Caki2 (cell line): ENCODE measurements around the gene GBGT1. TPM values are rescaled to one million over a fixed set of nuclear protein-coding genes. Genes with fewer than 3 reads are reported as not detected.
"Not testable (repeated sequence)": the region's sequence is repeated elsewhere in the genome, so short reads cannot be mapped to it uniquely, and the experiment has no call there.

Experiments
- DNase-seq: peaks from one replicate; pipeline ENCODE4 v3.0.0-alpha.2; 2015; ENCODE audit warnings: low read depth
- in situ Hi-C: cut with HindIII; loops from 2 replicates; pipeline ENCODE4 v1.10.0; 2016; ENCODE audit warnings: low sequenced_read_pairs, low pct_unique_long_range_greater_than_20kb, mixed read lengths
- total RNA-seq: library from RNA; depleted of rRNA; stranded (reverse); fragments of >200 nt; shearing (Covaris generic); gene quantifications from 2 replicates; pipeline ENCODE4 v1.2.3, GENCODE V29; 2014; ENCODE audit warnings: low replicate concordance; rRNA removed

Gene GBGT1
- not detected in 2 replicates for total RNA-seq

DNA sequence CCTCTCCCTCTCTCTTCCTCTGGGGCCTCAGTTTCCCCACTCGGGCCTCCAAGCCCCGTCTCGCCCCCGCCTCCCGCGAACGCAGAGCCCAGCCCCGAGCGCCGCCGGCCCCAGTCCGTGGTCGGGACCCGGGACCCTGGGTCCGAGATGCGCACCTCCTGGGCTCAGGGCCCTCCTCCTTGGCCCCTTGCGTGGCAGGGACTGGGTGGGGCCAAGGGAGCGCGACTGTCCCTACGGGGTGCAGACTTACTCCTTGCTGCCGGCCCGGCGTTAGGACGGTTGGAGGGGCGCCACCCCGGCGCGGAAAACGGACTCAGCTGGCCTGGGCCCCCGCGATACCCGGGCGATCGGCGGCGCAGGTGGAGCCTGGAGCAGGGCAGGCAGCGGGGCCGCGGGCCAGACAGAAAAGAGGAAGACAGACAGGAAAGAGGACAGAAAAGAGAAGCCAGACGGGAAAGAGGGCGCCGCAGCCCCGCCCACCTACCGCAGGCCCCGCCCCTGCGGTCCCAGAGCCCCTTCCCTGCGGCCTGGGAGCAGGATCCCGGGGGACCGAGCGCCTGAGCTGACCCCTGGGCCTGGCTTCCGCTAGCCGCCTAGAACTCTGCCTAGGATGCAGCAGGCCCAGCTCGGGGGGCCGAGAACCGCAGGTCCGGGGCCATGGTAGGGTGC, at the start of gene GBGT1:
Gene GBGT1 (minus strand): TSS at position 411 of the 669 bp plus-strand sequence. CDS start 1,502 bp downstream, outside the sequence.
- in situ Hi-C loops = no loop called here
- no peak for DNase-seq

DNA sequence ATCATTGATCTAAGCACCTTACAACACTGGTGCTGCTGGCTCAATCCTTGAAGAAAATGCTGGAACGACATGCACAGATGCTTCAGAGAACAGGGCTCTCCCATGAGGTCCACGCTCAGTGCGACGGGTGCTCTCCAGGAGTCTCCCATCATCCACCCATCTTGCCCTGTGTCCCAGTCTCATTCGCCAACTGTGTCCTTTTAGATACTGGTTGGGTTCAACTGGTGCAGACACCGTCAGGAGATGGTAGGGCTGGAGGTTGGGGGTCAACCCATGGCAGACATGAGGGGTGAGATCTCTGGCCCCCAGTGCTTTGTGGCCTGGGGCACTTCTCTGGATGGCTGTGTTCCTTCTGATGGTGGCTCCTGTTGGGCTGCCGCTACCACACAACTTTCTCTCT, 46.9 kb upstream of the GBGT1 start:
- in situ Hi-C loops = no loop called here

DNA sequence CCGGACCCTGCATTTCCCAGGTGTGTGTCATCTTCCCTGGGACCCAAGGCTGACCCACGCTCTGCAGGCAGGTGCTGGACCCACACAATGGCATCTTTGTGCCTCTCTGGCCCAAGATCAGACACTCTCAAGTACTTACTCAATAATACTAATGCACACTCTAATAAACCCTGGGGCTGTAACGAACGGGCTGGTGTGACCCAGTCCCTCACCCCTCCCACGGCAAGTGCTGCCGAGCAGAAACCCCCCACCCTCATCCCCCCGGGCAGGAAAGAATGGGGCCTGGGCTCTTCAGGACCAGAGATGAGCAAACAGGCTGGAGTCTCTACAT, 46.5 kb upstream of the GBGT1 start:
- in situ Hi-C loops = no loop called here
- DNase-seq = no peak

More for the DNA sequence above, 46.9 kb upstream of the GBGT1 start:
- DNase-seq = no peak

DNA sequence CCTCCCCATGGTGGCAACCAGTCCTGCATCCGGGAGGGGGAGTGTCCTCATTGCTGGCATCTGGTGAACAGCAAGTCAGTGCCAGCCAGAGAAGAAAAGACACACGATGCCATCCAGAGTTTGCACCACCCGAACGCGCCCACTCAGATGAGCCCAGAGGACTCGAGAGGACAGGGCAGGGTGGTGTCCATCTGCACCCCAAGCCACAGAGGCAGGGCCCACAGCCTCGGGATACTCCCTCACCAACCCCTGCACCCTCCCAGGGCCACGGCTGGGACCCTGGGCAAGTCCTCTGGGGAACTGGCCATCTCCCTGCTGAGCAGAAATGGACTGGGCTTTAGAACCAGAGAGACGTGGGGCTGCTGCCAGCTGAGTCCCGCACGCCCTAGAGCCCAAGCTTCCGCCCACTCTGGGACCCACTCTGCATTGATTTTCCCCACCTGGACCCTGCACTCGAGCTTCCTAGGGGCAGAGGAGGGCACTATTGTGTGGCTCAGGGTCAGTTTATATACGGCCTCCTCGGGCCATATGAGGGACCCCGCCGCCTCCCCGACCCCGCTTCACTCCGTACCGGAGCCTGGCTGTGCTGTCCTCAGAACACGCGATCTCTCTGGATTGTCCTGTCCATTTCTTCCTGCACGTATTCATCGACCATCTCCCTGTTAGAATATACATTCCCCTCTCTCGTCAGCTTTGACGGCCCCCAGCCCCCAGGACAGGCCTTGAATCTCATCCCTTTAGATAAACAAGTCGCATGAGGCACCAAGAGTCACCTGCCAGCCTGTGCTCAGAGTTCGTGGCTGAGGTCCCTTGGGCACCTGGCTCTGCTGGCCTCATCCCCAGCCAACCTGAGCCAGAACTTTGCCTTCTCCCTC, 45.9 kb upstream of the GBGT1 start:
- in situ Hi-C loops, DNase-seq: not testable (repeated sequence)

DNA sequence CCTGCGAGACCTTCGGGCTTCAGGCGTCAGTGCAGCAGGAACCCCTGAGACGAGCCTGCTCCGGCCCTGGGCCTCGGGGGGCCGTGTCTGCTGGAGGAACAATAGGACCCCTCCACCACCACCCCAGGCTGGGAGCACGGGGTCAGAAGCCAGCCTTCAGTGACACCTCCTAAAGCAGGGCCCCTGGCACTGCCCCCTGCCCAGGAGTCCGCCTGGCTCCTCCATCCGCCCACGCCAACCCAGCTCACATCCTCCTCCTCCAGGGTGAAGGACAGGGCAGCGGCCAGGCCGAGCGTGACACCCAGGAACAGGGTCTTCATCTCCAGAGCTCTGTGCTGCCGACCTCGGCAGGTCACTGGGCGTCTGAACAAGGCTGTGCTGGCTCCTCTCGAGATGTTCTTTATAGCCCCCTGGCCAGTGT, 45.2 kb upstream of the GBGT1 start, which contains the start of gene OBP2B:
Gene OBP2B (minus strand): TSS at position 371 of the 421 bp plus-strand sequence. CDS start 51 bp downstream, at position 320.
- in situ Hi-C loops, DNase-seq: not testable (repeated sequence)

DNA sequence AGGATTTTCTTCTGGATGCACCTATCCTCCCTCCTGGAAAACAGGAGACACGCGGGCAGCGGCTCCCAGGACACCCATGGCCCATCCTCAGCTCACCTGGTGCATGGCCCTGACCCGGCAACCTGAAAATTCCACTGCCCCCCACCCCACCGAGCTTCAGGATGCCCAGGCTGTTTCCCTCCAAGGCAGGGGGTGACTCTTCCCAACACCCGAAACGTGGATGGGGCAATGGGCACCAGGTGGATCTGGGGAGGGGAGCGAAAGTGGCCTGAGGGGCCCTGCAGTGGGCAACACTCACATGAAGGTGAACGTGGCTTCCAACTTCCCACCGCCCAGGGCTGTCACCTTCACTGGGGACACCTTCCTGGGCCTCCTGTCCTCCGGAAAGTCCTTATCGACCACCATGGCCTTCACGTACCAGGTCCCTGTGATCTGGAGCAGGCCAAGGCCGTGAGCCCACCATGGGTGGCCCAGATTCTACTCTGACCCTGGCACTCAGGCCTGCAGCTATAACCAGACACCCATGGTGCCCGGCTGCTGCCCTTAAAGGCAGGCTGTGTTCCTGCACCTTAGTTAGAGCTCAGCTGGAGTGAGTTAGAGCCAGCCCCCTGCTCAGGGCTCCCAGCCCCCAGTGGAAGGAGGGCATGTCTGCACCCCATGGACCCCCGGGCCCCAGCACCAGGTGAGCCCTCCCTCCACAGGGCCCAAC, 44.6 kb upstream of the GBGT1 start:
- in situ Hi-C loops = not testable (repeated sequence)

DNA sequence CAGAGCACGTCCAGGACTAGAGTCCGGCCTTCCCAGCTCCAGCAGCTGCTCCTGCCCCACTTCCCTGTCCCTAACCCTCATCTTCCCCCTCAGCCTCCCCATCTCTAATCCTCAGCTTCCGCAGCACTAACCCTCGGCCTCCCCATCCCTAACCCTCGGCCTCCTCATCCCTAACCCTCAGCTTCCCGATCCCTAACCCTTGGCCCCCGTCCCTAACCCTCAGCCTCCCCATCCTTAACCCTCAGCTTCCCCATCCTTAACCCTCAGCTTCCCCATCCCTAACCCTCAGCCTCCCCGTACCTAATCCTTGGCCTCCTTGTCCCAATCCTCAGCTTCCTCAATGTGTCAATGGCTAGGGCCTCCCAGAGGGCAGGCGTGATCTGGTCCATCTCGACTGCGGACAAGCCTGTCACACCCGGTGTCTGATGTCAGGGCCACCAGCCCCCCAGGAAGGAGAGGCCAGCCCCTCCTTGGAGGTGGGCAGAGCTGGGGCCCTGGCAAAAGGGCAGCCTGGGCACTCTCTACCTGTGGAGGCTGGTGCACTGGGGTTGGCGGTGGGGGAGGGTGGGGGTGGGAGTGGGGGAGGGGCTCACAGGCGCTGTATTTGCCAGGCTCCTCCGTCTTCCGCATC, 43.9 kb upstream of the GBGT1 start:
- DNase-seq = no peak
- in situ Hi-C loops = no loop called here

More for the DNA sequence above, 44.6 kb upstream of the GBGT1 start:
- DNase-seq = not testable (repeated sequence)

DNA sequence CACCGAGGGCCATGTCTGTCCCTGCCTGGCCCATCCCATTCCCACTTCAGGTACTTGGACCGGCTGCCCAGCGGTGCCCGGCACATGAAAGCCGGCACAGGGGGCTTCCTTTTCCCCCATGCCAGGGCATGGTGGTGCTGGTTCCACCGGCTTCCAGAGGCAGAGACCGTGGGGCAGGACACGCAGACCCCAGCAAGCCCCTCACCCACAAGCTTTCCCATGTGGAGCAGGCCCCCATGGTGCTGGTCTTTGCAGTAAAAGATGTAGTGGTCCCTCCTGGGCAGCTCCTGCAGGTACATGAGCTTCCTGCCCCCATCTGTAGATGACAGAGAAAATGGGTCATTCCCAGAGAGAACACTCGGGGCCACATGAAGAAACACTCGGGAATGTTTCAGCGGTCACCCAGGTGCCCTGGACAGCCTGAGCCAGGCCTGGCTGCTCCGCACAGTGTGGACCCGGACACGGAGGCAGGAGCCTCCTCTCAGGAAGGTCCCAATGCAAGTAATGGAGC, 43.4 kb upstream of the GBGT1 start:
- no peak for DNase-seq
- in situ Hi-C loops = no loop called here

DNA sequence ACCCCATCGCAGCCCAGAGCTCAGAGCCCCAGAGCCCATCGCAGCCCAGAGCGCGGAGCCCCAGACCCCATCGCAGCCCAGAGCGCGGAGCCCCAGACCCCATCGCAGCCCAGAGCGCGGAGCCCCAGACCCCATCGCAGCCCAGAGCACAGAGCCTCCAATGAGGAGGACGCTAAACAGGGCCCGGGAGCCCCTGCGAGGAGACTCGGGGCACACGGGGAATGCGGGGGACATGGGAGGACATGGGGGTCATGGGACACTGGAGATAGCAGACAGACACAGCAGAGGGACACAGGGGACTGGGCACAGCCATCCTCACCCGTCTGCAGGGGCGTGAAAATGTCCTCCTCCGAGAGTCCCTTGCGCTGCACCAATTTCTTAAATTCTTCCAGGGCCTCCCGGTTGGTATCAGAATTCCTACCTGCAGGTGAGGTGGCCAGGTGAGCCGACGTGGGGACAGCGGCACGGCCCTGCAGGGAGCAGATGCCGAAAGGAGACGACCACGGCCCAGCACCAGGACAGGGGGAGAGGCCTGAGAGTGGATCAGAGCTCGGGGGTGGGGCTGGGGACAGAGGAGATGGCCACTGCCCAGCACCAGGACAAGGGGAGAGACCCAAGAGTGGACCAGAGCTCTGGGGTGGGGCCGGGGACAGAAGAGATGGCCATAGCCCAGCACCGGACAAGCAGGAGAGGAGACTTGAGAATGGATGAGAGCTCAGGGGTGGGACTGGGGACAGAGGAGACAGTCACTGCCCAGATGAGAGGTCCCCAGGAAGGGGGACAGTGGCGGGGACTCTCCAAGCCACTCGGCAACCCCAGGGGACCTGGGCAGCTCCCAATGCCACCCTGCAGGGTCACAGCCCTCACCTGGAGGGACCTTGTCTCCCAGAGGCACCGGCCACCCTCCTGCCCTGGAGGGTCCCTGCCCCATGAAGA, 42.5 kb upstream of the GBGT1 start:
- in situ Hi-C loops = no loop called here
- no peak for DNase-seq

DNA sequence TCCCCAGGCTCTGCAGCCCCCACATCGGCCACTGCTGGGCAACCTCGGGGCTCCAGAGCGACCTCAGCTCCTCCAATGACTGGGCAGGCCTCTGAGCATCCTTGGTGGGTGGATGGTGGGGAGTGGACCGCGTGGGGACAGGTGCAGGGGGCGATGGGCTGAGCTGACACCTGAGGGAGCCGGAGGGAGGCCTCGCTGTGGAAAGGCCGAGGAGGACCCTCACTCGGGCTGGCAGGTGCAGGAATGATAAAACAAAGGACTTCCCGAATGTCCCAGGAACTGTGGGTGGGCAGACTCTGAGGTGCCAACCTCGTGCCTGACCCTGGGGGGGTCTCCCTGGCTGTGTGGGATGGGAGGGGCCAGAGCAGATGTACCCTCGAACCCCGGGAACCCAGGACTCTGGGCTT, 41.8 kb upstream of the GBGT1 start:
- in situ Hi-C loops = not testable (repeated sequence)

DNA sequence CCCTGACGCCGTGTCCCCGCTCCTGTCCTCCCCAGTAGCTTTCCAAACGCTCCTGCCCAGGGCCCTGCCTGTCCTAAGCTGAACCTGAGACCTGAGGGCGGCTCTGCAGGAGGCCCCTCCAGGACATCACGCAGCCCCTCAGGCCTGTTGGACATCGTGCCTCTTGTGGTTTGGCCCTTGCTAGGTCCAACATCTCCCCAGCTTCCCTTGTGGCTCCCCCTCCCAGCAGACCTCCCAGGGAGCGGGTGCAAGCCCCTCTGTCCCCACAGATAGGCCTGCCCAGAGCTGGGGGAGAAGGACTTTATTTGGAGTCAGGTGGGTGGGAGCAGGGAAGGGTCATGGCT, 41.3 kb upstream of the GBGT1 start:
- no peak for DNase-seq
- in situ Hi-C loops = no loop called here

More for the DNA sequence above, 41.8 kb upstream of the GBGT1 start:
- not testable (repeated sequence) for DNase-seq

DNA sequence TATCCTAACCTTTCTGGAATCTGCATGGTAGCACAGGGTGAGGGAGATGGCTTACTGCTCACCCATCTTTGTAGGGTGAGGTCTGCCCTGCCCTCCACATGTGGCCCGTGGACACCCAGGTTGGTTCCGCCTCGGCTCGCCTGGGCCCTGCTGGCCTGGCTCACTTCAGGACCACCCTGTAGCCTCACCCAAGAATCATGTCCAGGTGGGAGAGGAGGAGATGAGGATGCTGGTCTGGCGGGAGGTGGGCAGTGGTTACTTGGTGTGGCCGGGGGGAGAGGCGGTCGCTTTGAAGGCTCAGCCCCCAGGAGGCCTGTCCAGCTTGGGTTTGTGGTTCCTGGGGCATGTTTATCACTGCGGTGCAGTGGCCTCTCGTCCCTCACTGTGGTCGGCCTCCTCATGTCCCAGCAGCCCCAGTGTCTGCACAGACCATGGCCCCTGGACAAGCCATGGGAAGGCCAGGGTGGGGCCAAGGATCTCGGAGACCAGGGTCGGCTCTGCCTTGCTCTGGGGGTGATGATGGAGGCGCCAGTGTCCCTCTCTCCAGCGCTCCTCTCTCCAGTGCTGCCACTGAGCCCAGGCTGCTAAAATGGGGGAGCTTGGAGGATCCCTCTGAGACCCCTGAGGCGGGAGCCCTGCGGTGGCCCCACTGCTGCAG, 40.8 kb upstream of the GBGT1 start:
- DNase-seq = no peak
- in situ Hi-C loops = no loop called here

DNA sequence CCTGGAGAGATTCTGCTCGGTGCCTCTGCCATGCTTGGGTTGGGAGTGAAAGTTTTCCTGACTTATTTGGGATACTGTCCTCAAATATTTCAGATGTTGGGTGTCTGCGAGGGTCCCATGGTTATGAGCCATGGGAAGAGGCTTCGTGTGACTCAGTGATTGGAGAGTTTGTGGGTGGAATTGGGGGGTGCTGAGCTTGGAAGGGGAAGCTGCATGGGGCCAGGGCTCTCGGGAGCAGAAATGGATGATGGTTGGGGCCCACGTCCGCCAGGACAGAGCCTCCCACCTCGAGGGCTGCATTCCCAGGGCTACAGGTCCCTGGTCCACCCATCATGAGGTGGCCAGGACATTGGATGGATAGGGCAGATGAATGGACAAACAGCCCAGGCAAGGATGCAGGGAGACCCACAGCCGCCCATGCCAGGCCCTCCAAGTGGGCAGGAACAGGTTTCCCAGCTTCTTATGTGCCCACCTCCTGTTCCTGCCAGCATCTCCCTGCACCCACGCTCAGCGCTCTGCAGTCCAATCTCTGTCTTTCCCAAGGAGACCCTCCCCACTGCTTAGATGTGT, 39.9 kb upstream of the GBGT1 start:
- no peak for DNase-seq
- in situ Hi-C loops = no loop called here

DNA sequence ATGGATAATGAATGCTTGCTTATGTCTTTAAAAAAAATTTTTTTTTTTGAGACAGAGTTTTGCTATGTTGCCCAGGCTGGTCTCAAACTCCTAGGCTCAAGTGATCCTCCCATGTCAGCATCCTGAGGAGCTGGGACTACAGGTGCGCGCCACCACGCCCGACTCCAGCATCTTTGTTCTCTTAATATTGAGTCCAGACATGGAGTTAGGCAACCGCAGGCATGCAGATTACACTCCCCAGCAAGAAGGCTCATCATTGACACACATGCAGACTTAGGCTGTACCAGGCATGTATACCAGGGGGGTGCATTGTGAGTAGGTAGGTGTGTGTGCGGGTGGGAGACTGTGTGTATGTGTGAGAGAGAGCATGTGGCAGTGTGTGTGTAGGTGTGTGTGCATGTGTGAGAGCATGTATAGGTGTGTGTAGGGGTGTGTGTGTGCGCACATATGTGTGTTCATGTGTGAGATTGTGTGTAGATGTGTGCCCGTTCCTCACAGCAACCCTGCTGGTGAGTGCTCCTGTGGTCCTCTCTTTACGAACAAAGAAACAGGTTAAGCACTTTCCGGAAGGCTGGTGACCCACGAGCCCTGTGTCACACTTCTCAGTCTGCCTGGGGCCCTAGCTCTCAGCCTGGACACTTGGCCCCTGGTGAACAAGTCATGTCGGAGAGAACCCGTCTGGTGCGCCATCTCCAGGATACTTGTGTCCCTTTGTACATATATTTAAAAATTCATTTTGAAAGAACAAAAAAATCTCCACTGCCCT, 39.2 kb upstream of the GBGT1 start:
- no peak for DNase-seq
- in situ Hi-C loops = no loop called here

DNA sequence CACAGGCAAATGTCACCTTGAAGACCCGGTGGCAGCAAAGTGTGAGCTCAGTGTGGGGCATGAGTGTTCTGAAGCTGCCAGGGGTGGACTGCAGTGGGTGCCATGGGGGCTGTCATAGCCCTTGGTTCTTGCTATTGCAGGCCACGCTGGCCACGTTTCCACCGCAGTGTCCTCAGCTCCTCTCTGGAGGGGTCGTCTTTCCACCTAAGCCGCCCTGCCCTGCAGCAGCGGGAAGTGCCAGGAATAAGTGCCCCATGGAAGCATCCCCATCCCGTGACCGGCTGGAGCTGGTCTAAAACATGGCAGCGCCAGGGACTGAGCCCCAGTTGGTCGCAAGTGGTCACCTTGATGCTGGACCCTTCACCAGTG, 38.4 kb upstream of the GBGT1 start:
- no peak for DNase-seq
- in situ Hi-C loops = no loop called here
